HepG2 (cell line): ENCODE measurements around the gene CD68. TPM values are rescaled to one million over a fixed set of nuclear protein-coding genes. Genes with fewer than 3 reads are reported as not detected.

Experiments
- AKAP8 ChIP-seq: sonication (generic); formaldehyde crosslinking; IDR thresholded peaks from 2 replicates; pipeline ENCODE4 v1.5.1; 2020; ENCODE audit warnings: mild to moderate bottlenecking, missing genetic modification reagents
- ARID5B ChIP-seq: IDR thresholded peaks from 2 replicates; pipeline ENCODE4 v1.4.0; 2020; ENCODE audit warnings: mild to moderate bottlenecking, missing genetic modification reagents
- ATF2 ChIP-seq: sonication (generic); formaldehyde crosslinking; IDR thresholded peaks from 2 replicates; pipeline ENCODE4 v1.4.0; 2020; ENCODE audit warnings: missing genetic modification reagents
- ELF3 ChIP-seq: IDR thresholded peaks from 2 replicates; pipeline ENCODE4 v1.6.1; 2016; ENCODE audit warnings: missing genetic modification reagents, missing compliant biosample characterization
- FOXA1 ChIP-seq, 2 experiments: fragments of 450-650 bp in 1 of 2; sonication (generic) in 1 of 2; formaldehyde crosslinking in 1 of 2; IDR thresholded peaks; 2 replicates each; pipeline versions ENCODE4 v1.4.0 to v1.6.1; 2016 to 2020; ENCODE audit warnings: missing genetic modification reagents in 1 of 2
- KMT2B ChIP-seq: IDR thresholded peaks from 2 replicates; pipeline ENCODE4 v1.6.1; 2016; ENCODE audit warnings: missing genetic modification reagents, missing compliant biosample characterization
- MTA3 ChIP-seq: sonication (generic); formaldehyde crosslinking; IDR thresholded peaks from 2 replicates; pipeline ENCODE4 v1.4.0; 2020; ENCODE audit warnings: missing genetic modification reagents
- NONO ChIP-seq, 2 experiments: fragments of 450-650 bp in 1 of 2; sonication (generic) in 1 of 2; formaldehyde crosslinking in 1 of 2; IDR thresholded peaks in 1 of 2; conservative IDR thresholded peaks in 1 of 2; 2 replicates each; pipeline versions ENCODE4 v1.6.1 to v1.8.0; 2017 to 2022; ENCODE audit warnings: mild to moderate bottlenecking in 1 of 2, missing genetic modification reagents in 1 of 2, moderate library complexity in 1 of 2
- NR2C2 ChIP-seq: sonication (generic); formaldehyde crosslinking; IDR thresholded peaks from 2 replicates; pipeline ENCODE4 v1.4.0; 2020; ENCODE audit warnings: missing genetic modification reagents, mild to moderate bottlenecking, moderate library complexity, borderline replicate concordance
- PBX3 ChIP-seq: sonication (generic); formaldehyde crosslinking; IDR thresholded peaks from 2 replicates; pipeline ENCODE4 v1.8.1; 2023; ENCODE audit warnings: missing genetic modification reagents, inconsistent platforms, borderline replicate concordance
- PHF21A ChIP-seq: sonication (generic); formaldehyde crosslinking; IDR thresholded peaks from 2 replicates; pipeline ENCODE4 v1.5.0; 2020; ENCODE audit warnings: mild to moderate bottlenecking, missing genetic modification reagents
- RXRB ChIP-seq: IDR thresholded peaks from 2 replicates; pipeline ENCODE4 v1.6.1; 2016; ENCODE audit warnings: borderline replicate concordance, missing genetic modification reagents, missing compliant biosample characterization
- SKI ChIP-seq: fragments of 450-650 bp; IDR thresholded peaks from one replicate; pipeline ENCODE4 v1.6.1; 2018; ENCODE audit warnings: mild to moderate bottlenecking; ENCODE audit not compliant: partially characterized antibody
- ZMYM2 ChIP-seq: sonication (generic); formaldehyde crosslinking; IDR thresholded peaks from 2 replicates; pipeline ENCODE4 v1.8.0; 2022; ENCODE audit warnings: mild to moderate bottlenecking, missing genetic modification reagents
- ZNF18 ChIP-seq: sonication (generic); formaldehyde crosslinking; IDR thresholded peaks from 2 replicates; pipeline ENCODE4 v1.8.0; 2022; ENCODE audit warnings: mild to moderate bottlenecking, missing genetic modification reagents; ENCODE audit not compliant: insufficient replicate concordance
- ZNF253 ChIP-seq: sonication (generic); formaldehyde crosslinking; IDR thresholded peaks from 2 replicates; pipeline ENCODE4 v1.8.0; 2022; ENCODE audit warnings: mild to moderate bottlenecking, missing genetic modification reagents, borderline replicate concordance
- ZNF574 ChIP-seq: sonication (generic); formaldehyde crosslinking; IDR thresholded peaks from 2 replicates; pipeline ENCODE4 v1.4.0; 2020; ENCODE audit warnings: missing genetic modification reagents
- ZNF616 ChIP-seq: sonication (generic); formaldehyde crosslinking; IDR thresholded peaks from 2 replicates; pipeline ENCODE4 v1.5.0; 2020; ENCODE audit warnings: low read depth, mild to moderate bottlenecking, missing genetic modification reagents
- polyA plus RNA-seq, 8 experiments: library from polyadenylated mRNA; depleted of rRNA in 3 of 8; stranded (reverse) in 7 of 8; unstranded in 1 of 8; fragments of >200 nt; fragmentation: Illumina TruSeq in 4 of 8; extraction: Trizol in 4 of 8; gene quantifications; 2 replicates each; pipeline versions ENCODE4 v1.2.1 to v1.2.3, GENCODE V29; 2011 to 2016; ENCODE audit warnings: low read depth in 4 of 8, missing spikeins in 1 of 8, mixed read lengths in 1 of 8; ENCODE audit not compliant: insufficient read depth in 1 of 8
- total RNA-seq, 5 experiments: library from RNA; depleted of rRNA; stranded (reverse); fragments of >200 nt; fragmentation: Illumina TruSeq; extraction: Trizol; gene quantifications; 2 replicates each; pipeline ENCODE4 v1.2.3, GENCODE V29; 2016; ENCODE audit warnings: low read depth in 1 of 5

CD68 gene
- total and polyA plus RNA-seq, 2 of the 13 experiments (the other 11 are each of a cell fraction or from before 2014, with no cell fraction given): 10.3 to 104 TPM

- peak; percentile 58 for TF ChIP-seq ARID5B (CRISPR knock-in tag)
- no peak for TF ChIP-seq SKI
- TF ChIP-seq PHF21A (CRISPR knock-in tag): peak; percentile 45; the same call in 1 of the 2 replicates
- peak; percentile 25; the same call in 1 of the 2 replicates for TF ChIP-seq ELF3 (CRISPR knock-in tag)
- TF ChIP-seq MTA3: no peak
- no peak for TF ChIP-seq AKAP8 (CRISPR knock-in tag)
- 0 out of 2 replicates have a peak, but pooled peaks have one; percentile 38 for TF ChIP-seq KMT2B (CRISPR knock-in tag)
- TF ChIP-seq ZNF253 (CRISPR knock-in tag): no peak
- TF ChIP-seq ZMYM2 (CRISPR knock-in tag): no peak
- TF ChIP-seq PBX3 (CRISPR knock-in tag): no peak
- TF ChIP-seq ATF2 (CRISPR knock-in tag): no peak
- no peak for TF ChIP-seq ZNF616 (CRISPR knock-in tag)
- TF ChIP-seq RXRB: 0 out of 2 replicates have a peak, but pooled peaks have one; percentile 23
- 0 out of 2 replicates have a peak, but pooled peaks have one; percentile 4 for TF ChIP-seq ZNF574 (CRISPR knock-in tag)
- TF ChIP-seq ZNF18: peak; percentile 29
- no peak; the same call in 1 of the 2 replicates for TF ChIP-seq NR2C2 (CRISPR knock-in tag)
- no peak for TF ChIP-seq NONO (IDR thresholded peaks at IDR 0.05)
- TF ChIP-seq NONO (CRISPR knock-in tag; conservative IDR thresholded peaks at IDR 0.05): 0 out of 2 replicates have a peak, but pooled peaks have one; percentile 37
- TF ChIP-seq FOXA1 (IDR thresholded peaks at IDR 0.05): no peak
- no peak for TF ChIP-seq FOXA1 (CRISPR knock-in tag; IDR thresholded peaks at IDR 0.05)
Observed at GRCh38 chr17:7551396-7551795, 28.0 kb upstream of the CD68 start (continued).
